GM12878 (cell line): ENCODE measurements around the gene CDH4.

Experiments
- NRF1 ChIP-seq: conservative IDR thresholded peaks from 2 replicates; pipeline ENCODE4 v1.6.1; 2011; ENCODE audit warnings: mild to moderate bottlenecking, low read depth, low read length, improper control_type of control experiment
- TF ChIP-seq, protein P1 (sequence below), 3 experiments: IDR thresholded peaks in 2 of 3; conservative IDR thresholded peaks in 1 of 3; 2 replicates each; pipeline ENCODE4 v1.5.1; 2011; ENCODE audit warnings: low read depth in 3 of 3, low read length in 3 of 3, mild to moderate bottlenecking in 3 of 3, control low read depth in 2 of 3, moderate library complexity in 2 of 3, inconsistent platforms in 1 of 3, mixed read lengths in 1 of 3; ENCODE audit not compliant: control insufficient read depth in 2 of 3, insufficient read depth in 1 of 3; ENCODE audit errors: extremely low read depth in 1 of 3

GRCh38 chr20:61694682-61695081 is 442.6 kb downstream of the CDH4 start:
- TF ChIP-seq, protein P1, sequence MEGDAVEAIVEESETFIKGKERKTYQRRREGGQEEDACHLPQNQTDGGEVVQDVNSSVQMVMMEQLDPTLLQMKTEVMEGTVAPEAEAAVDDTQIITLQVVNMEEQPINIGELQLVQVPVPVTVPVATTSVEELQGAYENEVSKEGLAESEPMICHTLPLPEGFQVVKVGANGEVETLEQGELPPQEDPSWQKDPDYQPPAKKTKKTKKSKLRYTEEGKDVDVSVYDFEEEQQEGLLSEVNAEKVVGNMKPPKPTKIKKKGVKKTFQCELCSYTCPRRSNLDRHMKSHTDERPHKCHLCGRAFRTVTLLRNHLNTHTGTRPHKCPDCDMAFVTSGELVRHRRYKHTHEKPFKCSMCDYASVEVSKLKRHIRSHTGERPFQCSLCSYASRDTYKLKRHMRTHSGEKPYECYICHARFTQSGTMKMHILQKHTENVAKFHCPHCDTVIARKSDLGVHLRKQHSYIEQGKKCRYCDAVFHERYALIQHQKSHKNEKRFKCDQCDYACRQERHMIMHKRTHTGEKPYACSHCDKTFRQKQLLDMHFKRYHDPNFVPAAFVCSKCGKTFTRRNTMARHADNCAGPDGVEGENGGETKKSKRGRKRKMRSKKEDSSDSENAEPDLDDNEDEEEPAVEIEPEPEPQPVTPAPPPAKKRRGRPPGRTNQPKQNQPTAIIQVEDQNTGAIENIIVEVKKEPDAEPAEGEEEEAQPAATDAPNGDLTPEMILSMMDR (IDR thresholded peaks at IDR 0.05 in 2 of 3, conservative IDR thresholded peaks at IDR 0.05 in 1 of 3; ENCODE audit: control insufficient read depth in 2 of 3, extremely low read depth in 1 of 3, insufficient read depth in 1 of 3, low read depth in 3 of 3, low read length in 3 of 3) = no peak
- TF ChIP-seq NRF1 = no peak
